ENCODE measurements around the gene CNEP1R1. TPM values are rescaled to one million over a fixed set of nuclear protein-coding genes. Genes with fewer than 3 reads are reported as not detected.

CNEP1R1 gene
- total RNA-seq, 2 experiments from 2014 or later, result 19.1 to 19.9 TPM

DNA sequence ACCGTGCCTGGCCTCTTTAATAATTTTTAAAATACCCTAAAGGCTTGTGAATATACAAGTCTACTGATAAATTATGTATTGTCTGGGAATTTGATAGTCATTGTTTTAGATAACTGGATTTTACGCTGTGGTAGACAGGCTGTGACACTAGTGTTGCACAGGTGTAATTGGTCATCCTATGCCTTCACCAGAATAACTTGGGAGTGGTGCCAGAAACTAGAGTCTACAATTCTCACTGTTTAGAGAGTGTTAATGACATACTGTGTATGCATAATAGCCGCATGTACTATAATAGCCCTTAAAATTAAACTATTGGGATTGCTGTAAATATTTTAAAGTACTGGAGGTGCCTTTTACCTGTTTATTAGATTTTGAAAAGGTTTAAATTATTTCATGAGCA, 11.4 kb downstream of the CNEP1R1 start:
- peaks cover 15% of the 10 kb centered on the region for H3K36me3 Mint-ChIP-seq (ENCODE audit: low read depth)

DNA sequence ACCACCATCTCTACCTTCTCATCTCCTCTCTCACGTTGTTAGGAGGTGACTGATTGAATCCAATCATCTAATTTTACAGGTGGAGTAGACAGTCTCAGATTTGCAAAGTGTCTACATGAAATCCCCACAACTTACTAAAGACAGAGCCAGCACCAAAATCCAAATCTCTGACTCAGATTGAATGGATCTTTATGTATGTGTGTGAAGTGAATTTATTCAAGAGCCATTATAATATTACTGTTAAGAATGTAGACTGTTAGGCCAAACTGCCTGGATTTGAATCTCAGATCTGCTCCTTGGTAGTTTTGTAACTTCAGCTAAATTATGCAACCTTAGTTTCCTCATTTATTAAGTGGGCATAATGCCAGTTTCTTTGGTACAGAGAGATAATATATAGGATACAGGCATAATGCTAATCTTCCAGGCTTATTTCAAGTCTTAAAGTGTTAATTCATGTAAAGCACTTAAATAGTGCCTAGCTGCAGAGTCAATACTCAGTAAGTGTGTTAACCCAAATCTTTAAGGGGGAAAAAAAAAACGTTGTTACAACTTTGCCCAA, 12.7 kb downstream of the CNEP1R1 start:
- intact Hi-C loops (cut with micrococcal nuclease), result no loop called here

More for the DNA sequence above, 11.4 kb downstream of the CNEP1R1 start:
- no peaks in the 10 kb centered on the region for H3K9me3 Mint-ChIP-seq
- no peaks in the 10 kb centered on the region for H3K27me3 Mint-ChIP-seq
- H3K27ac Mint-ChIP-seq, result no peak overlapping the region
- intact Hi-C loops (cut with micrococcal nuclease), result no loop called here
- no peak overlapping the region for H3K4me3 Mint-ChIP-seq
- ATAC-seq, result no peak
- H3K4me1 Mint-ChIP-seq (ENCODE audit: low read depth), result peaks cover 7% of the 10 kb centered on the region
- TF ChIP-seq, protein P1, sequence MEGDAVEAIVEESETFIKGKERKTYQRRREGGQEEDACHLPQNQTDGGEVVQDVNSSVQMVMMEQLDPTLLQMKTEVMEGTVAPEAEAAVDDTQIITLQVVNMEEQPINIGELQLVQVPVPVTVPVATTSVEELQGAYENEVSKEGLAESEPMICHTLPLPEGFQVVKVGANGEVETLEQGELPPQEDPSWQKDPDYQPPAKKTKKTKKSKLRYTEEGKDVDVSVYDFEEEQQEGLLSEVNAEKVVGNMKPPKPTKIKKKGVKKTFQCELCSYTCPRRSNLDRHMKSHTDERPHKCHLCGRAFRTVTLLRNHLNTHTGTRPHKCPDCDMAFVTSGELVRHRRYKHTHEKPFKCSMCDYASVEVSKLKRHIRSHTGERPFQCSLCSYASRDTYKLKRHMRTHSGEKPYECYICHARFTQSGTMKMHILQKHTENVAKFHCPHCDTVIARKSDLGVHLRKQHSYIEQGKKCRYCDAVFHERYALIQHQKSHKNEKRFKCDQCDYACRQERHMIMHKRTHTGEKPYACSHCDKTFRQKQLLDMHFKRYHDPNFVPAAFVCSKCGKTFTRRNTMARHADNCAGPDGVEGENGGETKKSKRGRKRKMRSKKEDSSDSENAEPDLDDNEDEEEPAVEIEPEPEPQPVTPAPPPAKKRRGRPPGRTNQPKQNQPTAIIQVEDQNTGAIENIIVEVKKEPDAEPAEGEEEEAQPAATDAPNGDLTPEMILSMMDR (IDR thresholded peaks at IDR 0.05), result no peak
- POLR2A ChIA-PET, result no interaction called here
- no peak for DNase-seq
- CTCF ChIA-PET, result interaction anchor here (3.5 kb wide), 1 partner anchor 11 kb away, joined by 28 read pairs; the partner anchor contains the start of gene CNEP1R1

DNA sequence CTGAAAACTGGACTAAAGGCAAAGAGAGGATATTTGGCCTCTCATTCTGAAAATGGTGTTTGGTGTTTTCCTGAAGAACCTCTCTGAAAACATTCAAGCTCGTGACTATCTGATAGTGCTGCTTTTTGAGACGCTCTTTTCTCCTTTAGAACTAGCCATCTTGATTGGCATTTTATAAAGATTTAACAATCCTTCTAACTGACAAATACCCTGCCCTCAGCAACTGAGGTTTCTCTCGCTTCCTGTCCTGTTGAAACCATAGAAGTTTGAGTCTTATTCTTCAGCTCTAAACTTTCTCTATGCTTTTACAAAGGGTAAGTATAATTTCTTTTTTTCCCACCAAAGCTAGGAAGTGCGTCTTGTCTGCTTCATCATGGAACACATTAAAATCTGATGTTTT, 13.3 kb downstream of the CNEP1R1 start:
- Mint-ChIP-seq H3K27me3 (no peaks in the 10 kb centered on the region), H3K9me3 (no peaks in the 10 kb centered on the region), H3K27ac (peak overlapping the region; percentile 2), H3K36me3 (ENCODE audit: low read depth) (peaks cover 13% of the 10 kb centered on the region), H3K4me1 (ENCODE audit: low read depth) (peaks cover 7% of the 10 kb centered on the region), H3K4me3 (no peak overlapping the region)
- ATAC-seq, result no peak
- no peak for DNase-seq
- intact Hi-C loops (cut with micrococcal nuclease), result no loop called here
- ChIA-PET CTCF (no interaction called here), POLR2A (no interaction called here)
- TF ChIP-seq, protein P1 (IDR thresholded peaks at IDR 0.05), result no peak

More for the DNA sequence above, 12.7 kb downstream of the CNEP1R1 start:
- CTCF ChIA-PET, result interaction anchor here (3.5 kb wide), 1 partner anchor 12 kb away, joined by 28 read pairs; the partner anchor contains the start of gene CNEP1R1
- POLR2A ChIA-PET, result no interaction called here
- peaks cover 7% of the 10 kb centered on the region for H3K4me1 Mint-ChIP-seq (ENCODE audit: low read depth)
- TF ChIP-seq, protein P1 (IDR thresholded peaks at IDR 0.05), result no peak
- no peak for ATAC-seq
- peaks cover 13% of the 10 kb centered on the region for H3K36me3 Mint-ChIP-seq (ENCODE audit: low read depth)
- H3K27ac Mint-ChIP-seq, result no peak overlapping the region
- H3K9me3 Mint-ChIP-seq, result no peaks in the 10 kb centered on the region
- DNase-seq, result no peak
- no peaks in the 10 kb centered on the region for H3K27me3 Mint-ChIP-seq
- no peak overlapping the region for H3K4me3 Mint-ChIP-seq

DNA sequence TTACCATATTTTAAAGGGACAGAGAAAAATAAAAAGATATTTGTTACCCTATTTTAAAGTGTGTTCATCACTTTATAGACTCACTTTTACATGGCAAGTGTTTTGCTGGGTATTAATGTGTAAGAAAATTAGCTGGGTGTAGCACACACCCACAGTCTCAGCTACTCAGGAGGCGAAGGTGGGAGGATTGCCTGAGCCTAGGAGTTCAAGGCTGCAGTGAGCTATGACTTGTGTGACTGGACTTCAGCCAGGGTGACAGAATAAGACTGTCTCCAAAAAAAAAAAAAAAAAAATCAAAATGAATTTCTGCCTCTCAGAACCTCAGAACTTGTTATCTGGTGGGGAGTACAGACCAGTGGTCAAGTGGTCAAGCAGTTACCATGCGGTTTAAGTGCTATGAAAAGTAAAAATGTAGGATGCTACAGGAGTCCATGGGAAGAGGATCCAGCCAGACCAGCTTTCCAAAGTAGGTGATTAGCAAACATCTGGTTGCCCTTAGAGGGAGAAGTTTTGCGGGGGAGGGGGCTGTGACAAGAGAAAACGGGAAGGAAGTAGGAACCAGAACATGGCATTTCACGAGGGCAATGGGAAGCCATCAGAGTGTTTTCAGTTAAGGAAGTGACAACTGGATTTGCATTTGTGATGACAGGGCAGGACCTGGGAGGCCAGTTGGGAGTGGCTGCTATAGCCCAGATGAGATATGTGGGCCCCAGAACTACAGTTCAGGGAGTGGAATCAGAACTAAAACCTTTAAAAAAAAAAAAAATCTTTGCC, 13.9 kb downstream of the CNEP1R1 start:
- no peak for DNase-seq
- H3K4me1 Mint-ChIP-seq (ENCODE audit: low read depth), result peaks cover 7% of the 10 kb centered on the region
- intact Hi-C loops (cut with micrococcal nuclease), result no loop called here
- no peaks in the 10 kb centered on the region for H3K27me3 Mint-ChIP-seq
- TF ChIP-seq, protein P1 (IDR thresholded peaks at IDR 0.05), result no peak
- ChIA-PET CTCF (no interaction called here), POLR2A (no interaction called here)
- peaks cover 13% of the 10 kb centered on the region for H3K36me3 Mint-ChIP-seq (ENCODE audit: low read depth)
- H3K9me3 Mint-ChIP-seq, result no peaks in the 10 kb centered on the region
- no peak overlapping the region for H3K4me3 Mint-ChIP-seq
- peak overlapping the region; percentile 2 for H3K27ac Mint-ChIP-seq
- ATAC-seq, result no peak

DNA sequence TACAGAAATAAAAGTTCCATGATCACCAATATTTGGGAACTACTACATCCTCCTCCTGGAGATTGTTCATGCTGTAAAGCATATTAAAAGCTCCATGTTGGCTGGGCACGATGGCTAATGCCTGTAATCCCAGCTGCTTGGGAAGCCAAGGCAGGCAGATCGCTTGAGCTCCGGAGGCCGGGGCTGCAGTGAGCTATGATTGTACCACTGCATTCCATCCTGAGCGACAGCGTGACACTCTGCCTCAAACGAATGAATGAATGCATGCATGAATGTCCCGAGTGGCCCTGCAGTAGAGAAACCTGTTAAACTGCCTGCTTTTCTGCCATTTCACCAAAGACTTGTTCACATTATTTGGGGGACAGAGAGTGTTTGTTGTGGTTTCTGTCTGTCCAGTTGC, 15.0 kb downstream of the CNEP1R1 start:
- Mint-ChIP-seq H3K27ac (no peak overlapping the region), H3K4me1 (ENCODE audit: low read depth) (peaks cover 7% of the 10 kb centered on the region), H3K9me3 (no peaks in the 10 kb centered on the region), H3K36me3 (ENCODE audit: low read depth) (peaks cover 7% of the 10 kb centered on the region), H3K4me3 (no peak overlapping the region), H3K27me3 (no peaks in the 10 kb centered on the region)
- ATAC-seq, result no peak
- DNase-seq, result no peak
- intact Hi-C loops (cut with micrococcal nuclease), result no loop called here
- CTCF ChIA-PET, result interaction anchor here (1.6 kb wide), 1 partner anchor 15 kb away, joined by 11 read pairs; the partner anchor contains the start of gene CNEP1R1
- TF ChIP-seq, protein P1 (IDR thresholded peaks at IDR 0.05), result no peak
- POLR2A ChIA-PET, result interaction anchor here (0.6 to 1.0 kb wide), 2 partner anchors 11 to 760 kb away, joined by 3 read pairs; no protein-coding TSS in a partner anchor
